Esophagus (tissue), 2 donors: Measurements from ENCODE around the gene COTL1. TPM values are rescaled to one million over a fixed set of nuclear protein-coding genes. Genes with fewer than 3 reads are reported as not detected.

Experiments used
- H3K27ac ChIP-seq, 2 donors: one replicate each; pipeline ENCODE4 v1.5.1; 2013; ENCODE audit warnings: low read depth in 2 of 2, mild to moderate bottlenecking in 2 of 2, inconsistent platforms in 1 of 2, low read length in 1 of 2, moderate library complexity in 1 of 2
- H3K27me3 ChIP-seq, 2 donors: one replicate each; pipeline ENCODE4 v1.6.1; 2013; ENCODE audit warnings: low read length in 2 of 2, control low read depth in 1 of 2, mild to moderate bottlenecking in 1 of 2; ENCODE audit not compliant: insufficient read depth in 2 of 2, control insufficient read depth in 1 of 2
- H3K36me3 ChIP-seq, 2 donors: one replicate each; pipeline ENCODE4 v1.6.1; 2013; ENCODE audit warnings: low read length in 1 of 2; ENCODE audit not compliant: control insufficient read depth in 2 of 2, insufficient read depth in 2 of 2
- H3K4me1 ChIP-seq, 2 donors: one replicate each; pipeline ENCODE4 v1.6.1; 2013; ENCODE audit warnings: low read length in 1 of 2; ENCODE audit not compliant: control insufficient read depth in 2 of 2, insufficient read depth in 2 of 2
- H3K4me3 ChIP-seq, 2 donors: one replicate each; pipeline ENCODE4 v1.5.1; 2013; ENCODE audit warnings: low read length in 2 of 2, mild to moderate bottlenecking in 2 of 2, low read depth in 1 of 2, moderate library complexity in 1 of 2
- H3K9me3 ChIP-seq, 2 donors: one replicate each; pipeline ENCODE4 v1.6.1; 2013; ENCODE audit warnings: mild to moderate bottlenecking in 2 of 2, low read depth in 1 of 2, low read length in 1 of 2, moderate library complexity in 1 of 2; ENCODE audit not compliant: control insufficient read depth in 2 of 2, insufficient read depth in 1 of 2
- WGBS, 2 donors: extraction: QIAGEN DNeasy Blood & Tissue Kit; methylation state at CpG; one replicate each; pipeline ENCODE4 v1.1.7; 2013; 5-methylcytosine and 5-hydroxymethylcytosine counted together
- polyA plus RNA-seq, 2 donors: library from polyadenylated mRNA; stranded (reverse); fragments of 200-250 nt; gene quantifications; one replicate each; pipeline ENCODE4 v1.2.3, GENCODE V29; 2013
- donor health status: healthy with polysubstance abuse.
- donor health status: Bipolar disorder and iron deficiency.

The COTL1 gene
- polyA plus RNA-seq, 2 donors, result 7.2 to 16.6 TPM

DNA sequence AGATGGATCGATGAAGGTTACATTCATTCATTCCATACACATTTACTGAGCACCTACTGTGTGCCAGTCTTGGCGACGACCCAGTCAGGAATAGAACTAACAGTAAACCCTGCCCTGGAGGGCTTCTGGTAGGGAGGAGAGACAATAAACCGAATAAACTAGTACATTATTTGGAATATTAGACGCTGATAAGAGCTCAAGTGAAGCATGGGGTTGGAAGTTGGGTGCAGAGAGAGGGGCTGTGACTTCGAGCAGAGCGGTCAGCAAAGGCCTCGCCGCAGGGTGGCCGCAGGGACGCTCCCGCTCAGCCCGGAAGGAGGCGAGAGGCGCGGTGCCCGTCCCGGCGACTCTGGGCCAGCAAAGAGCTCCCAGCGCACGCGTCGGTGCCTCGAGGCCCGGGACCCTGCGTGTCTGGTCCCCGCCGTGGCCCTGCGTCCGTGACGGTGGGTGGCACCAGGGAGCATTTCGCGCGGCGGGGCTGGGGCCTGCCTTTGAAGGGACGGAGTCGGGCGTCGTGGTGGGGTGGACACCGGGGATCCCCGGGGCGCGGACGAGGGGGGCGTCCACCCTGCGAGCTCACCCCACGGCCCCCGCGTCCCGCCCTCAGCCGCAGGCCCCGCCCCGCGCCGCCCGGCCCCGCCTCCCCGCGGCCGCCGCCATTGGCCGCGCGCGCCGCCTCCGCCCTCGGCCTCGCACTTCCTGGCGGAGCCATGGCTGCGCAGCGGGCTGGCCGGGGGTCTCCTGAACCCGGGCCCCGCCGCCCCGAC lies 30.1 kb upstream of the COTL1 start, which contains the start of gene KLHL36:
Gene KLHL36 (plus strand): TSS at position 684 of the 767 bp plus-strand sequence. CDS start 2,357 bp downstream, outside the sequence.
- H3K27ac ChIP-seq, result peak within 1 kb of the TSS; percentile 81 to 83
- H3K36me3 ChIP-seq, result peaks cover 0 to 11% of the 10 kb centered on the region in 2 donors
- H3K9me3 ChIP-seq, result no peaks in the 10 kb centered on the region
- peak within 1 kb of the TSS; percentile 70 to 86 for H3K4me3 ChIP-seq
- 4 to 9% methylated on average over 24 to 77 of the region's 77 CpGs for WGBS, 2 donors
- peaks cover 3 to 7% of the 10 kb centered on the region in 2 donors for H3K4me1 ChIP-seq
- no peaks in the 10 kb centered on the region for H3K27me3 ChIP-seq

DNA sequence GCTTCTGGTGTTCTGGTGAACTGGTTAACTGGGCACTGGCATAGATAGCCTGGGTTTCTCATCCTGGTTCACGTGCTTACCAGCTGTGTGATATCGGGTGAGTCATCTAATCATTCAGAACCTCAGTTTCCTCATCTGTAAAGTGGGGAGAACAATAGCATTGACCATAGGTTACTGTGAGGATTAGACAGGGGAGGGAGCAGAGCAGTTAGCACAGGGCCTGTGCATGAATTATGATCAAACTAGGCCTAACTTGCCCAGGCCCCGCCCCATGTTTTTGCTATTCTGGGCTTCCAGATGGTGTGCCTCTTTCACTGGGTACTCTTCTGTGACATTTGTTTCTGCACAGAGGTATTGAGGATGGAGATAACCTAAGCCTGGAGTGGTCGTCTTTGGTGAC lies 25.8 kb upstream of the COTL1 start:
- Histone ChIP-seq H3K36me3 (no peaks in the 10 kb centered on the region), H3K27me3 (no peaks in the 10 kb centered on the region), H3K4me3 (no peak overlapping the region), H3K9me3 (no peaks in the 10 kb centered on the region), H3K4me1 (peaks cover 4 to 13% of the 10 kb centered on the region in 2 donors), H3K27ac (peak overlapping the region; percentile 69 to 80)
- 49 to 68% methylated on average over 4 of the region's 4 CpGs for WGBS, 2 donors

DNA sequence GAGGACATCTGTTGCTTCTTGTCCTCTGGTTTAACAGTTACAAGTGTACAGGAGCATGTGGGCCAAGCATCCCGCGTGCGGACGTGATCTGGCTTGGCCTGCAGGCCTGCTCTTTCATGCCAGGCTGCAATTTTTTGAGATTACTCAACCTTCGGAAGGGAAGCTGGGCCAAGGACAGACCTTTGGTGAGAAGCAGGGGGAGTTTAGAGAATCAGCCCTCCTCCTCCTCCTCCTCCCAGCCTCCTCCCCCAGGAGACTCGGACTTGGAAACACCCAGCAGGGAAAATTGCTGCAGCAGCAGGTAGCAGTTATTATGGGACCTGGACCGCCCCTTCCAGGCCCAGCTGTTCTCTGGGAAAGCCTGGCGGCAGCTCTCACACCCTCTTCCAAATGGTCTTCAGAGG lies 25.3 kb upstream of the COTL1 start:
- Histone ChIP-seq H3K27me3 (no peaks in the 10 kb centered on the region), H3K36me3 (no peaks in the 10 kb centered on the region), H3K27ac (peak overlapping the region; percentile 69 to 80), H3K4me3 (no peak overlapping the region), H3K4me1 (peaks cover 4 to 13% of the 10 kb centered on the region in 2 donors), H3K9me3 (no peaks in the 10 kb centered on the region)
- WGBS, 2 donors, result 33 to 44% methylated on average over 8 of the region's 8 CpGs

DNA sequence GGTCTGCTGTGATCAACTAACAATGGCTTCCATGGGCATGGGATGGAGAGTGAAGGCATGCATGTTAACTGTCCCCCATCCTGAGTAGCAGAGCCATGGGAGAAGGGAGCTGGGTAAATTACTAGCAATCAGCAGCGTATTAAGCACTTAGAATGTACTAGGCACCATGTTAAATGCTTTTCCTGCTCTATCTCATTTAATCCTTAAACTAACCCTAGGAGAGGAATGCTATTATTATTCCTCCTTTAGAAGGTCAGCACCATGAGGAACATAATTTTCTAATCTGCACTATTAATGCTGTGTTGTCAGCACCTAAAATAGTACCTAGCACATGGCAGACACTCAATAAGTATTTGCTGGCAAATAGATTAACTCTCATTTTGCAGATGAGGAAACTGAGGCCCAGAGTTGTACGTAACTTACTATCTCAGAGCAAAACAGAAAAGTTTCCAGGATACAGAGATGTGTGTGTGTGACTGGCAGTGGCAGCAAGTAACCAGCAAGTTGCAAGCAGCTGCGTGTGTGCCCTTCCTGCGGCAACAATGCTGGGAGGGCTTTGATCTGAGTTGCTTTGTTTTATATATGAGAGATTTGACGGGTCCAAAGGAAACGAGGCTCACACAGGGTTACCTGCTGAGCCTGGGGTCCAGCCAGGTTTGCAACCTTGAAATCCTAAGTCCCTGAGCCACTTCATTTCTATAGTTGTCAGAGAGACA lies 23.9 kb upstream of the COTL1 start:
- no peaks in the 10 kb centered on the region for H3K36me3 ChIP-seq
- H3K9me3 ChIP-seq, result no peaks in the 10 kb centered on the region
- WGBS, 2 donors, result 59 to 62% methylated on average over 6 of the region's 6 CpGs
- H3K27me3 ChIP-seq, result no peaks in the 10 kb centered on the region
- H3K27ac ChIP-seq, result no peak overlapping the region
- no peak overlapping the region for H3K4me3 ChIP-seq
- H3K4me1 ChIP-seq, result peaks cover 6 to 10% of the 10 kb centered on the region in 2 donors

DNA sequence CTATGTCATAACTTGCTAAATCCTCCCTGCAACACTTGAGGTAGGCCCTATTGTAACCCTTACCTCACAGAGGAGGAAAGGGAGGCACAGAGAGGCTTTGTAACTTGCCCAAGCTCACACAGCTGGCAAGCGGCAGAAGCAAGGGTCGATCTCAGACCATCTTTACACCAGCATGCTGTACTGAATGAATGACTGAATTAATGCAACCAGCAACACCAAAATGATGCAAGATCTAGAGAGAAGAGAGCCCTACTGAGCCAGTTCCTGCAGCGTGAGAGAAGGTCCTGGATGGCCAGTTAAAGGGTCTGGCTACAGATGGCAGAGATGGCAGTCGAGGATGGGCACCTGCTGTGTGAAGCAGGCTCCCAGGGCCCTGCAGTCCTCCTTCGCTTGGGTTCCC lies 22.3 kb upstream of the COTL1 start:
- no peaks in the 10 kb centered on the region for H3K36me3 ChIP-seq
- 94 to 95% methylated on average over 5 of the region's 5 CpGs for WGBS, 2 donors
- peaks cover 6 to 11% of the 10 kb centered on the region in 2 donors for H3K4me1 ChIP-seq
- H3K9me3 ChIP-seq, result no peaks in the 10 kb centered on the region
- no peak overlapping the region for H3K27ac ChIP-seq
- no peak overlapping the region for H3K4me3 ChIP-seq
- no peaks in the 10 kb centered on the region for H3K27me3 ChIP-seq

DNA sequence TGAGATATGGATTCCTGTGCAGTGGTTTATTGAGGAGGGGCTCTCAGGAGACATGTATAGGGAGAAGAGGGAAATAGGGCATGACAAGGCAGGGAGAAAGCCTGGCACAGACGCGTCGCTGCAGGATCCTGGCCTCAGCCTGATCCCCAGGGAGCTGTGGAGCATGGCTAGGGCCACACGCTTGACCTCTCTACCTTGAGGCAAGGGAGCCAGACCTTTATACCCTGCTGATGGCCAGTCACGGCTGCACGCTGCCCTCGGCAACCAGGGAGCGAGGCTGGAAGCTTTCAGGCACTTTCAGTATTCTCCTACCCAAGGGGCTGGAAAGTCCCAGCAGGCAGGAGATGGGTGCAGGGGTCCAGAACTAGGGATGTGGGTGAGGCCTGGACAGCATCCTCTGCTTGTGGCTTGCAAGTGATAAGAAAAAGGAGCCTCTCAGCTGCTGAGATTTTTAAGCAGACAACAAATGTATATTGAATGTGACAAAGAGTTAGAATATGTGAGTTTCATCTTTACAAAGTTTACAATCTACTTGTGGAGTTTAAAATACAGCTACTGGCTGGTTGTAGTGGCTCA lies 20.4 kb upstream of the COTL1 start:
- Histone ChIP-seq H3K4me3 (no peak overlapping the region), H3K27me3 (no peaks in the 10 kb centered on the region), H3K9me3 (no peaks in the 10 kb centered on the region), H3K36me3 (no peaks in the 10 kb centered on the region), H3K4me1 (peaks cover 4 to 11% of the 10 kb centered on the region in 2 donors), H3K27ac (no peak overlapping the region)
- 87 to 89% methylated on average over 8 of the region's 8 CpGs for WGBS, 2 donors

DNA sequence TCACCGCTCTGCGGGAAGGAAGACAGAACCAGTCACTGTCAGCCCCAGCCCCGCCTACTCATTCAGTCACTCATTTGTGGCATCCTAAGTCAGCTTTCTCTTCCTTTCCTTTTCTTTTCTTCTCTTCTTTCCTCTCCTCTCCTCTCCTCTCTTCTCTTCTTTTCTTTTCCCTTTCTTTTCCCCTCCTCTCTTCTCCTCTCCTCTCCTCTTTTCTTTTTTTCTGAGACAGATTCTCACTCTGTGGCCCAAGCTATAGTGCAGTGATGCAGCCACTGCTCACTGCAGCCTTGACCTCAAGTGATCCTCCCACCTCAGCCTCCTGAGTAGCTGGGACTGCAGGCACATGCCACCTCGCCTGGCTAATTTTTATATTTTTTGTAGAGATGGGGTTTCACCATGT lies 19.8 kb upstream of the COTL1 start:
- H3K9me3 ChIP-seq, result no peaks in the 10 kb centered on the region
- no peaks in the 10 kb centered on the region for H3K27me3 ChIP-seq
- 92 to 93% methylated on average over 4 of the region's 4 CpGs for WGBS, 2 donors
- H3K27ac ChIP-seq, result no peak overlapping the region
- no peak overlapping the region for H3K4me3 ChIP-seq
- H3K36me3 ChIP-seq, result no peaks in the 10 kb centered on the region
- H3K4me1 ChIP-seq, result peaks cover 2 to 7% of the 10 kb centered on the region in 2 donors

DNA sequence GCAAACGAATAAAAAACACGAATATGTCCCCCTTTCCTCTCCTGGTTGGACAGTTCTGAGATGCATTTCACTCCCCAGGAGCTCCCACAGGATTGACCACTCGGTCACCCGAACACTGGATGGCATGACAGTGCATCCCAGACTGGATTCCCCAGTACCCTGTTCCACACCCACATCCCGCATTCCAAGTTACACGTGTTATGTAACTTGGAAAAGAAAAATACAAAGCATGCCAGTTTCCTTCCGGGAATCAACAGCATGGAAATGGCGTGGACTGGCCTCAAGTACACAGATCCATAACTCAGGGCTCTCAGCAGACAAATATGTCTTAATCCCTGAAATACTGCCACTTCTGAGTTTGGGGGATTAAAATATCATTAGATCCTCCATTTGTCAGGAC lies 17.8 kb upstream of the COTL1 start:
- H3K36me3 ChIP-seq, result no peaks in the 10 kb centered on the region
- peak overlapping the region in 1 of 2 donors; percentile 0 for H3K27ac ChIP-seq
- H3K4me1 ChIP-seq, result peaks cover 2 to 3% of the 10 kb centered on the region in 2 donors
- 37 to 42% methylated on average over 8 of the region's 8 CpGs for WGBS, 2 donors
- no peaks in the 10 kb centered on the region for H3K27me3 ChIP-seq
- no peaks in the 10 kb centered on the region for H3K9me3 ChIP-seq
- no peak overlapping the region for H3K4me3 ChIP-seq

DNA sequence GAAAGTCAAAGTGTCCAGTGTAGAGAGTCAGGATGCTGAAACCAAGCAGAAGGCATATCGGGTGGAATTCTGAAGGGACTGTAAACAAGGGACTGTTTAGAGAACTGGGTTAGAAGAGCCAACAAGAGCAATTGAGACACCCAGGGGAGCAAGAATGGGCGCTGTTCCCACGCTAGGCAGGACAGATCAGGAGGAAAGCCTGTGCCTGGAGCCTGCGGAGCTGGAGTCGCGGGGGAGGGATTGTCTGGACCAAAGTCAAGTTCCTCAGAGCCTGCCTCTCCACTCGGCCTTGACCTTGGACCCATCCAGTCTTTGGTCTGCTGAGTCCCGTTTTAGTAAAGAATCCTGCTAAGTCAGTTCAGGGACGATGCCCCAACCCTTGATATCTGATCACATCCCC lies 15.7 kb upstream of the COTL1 start:
- Histone ChIP-seq H3K9me3 (no peaks in the 10 kb centered on the region), H3K4me3 (no peak overlapping the region), H3K36me3 (no peaks in the 10 kb centered on the region), H3K27ac (no peak overlapping the region), H3K27me3 (no peaks in the 10 kb centered on the region), H3K4me1 (peaks cover 2 to 3% of the 10 kb centered on the region in 2 donors)
- WGBS, 2 donors, result 56 to 66% methylated on average over 9 of the region's 9 CpGs
